WERI-Rb-1 (cell line): ENCODE measurements around the gene LRRC26.
"Not testable (repeated sequence)": the region's sequence is repeated elsewhere in the genome, so short reads cannot be mapped to it uniquely, and the experiment has no call there.

ENCODE experiments used
- DNase-seq: peaks from one replicate; pipeline ENCODE4 v3.0.0-alpha.2; 2020
- H3K27ac ChIP-seq: fragments of 250-450 bp; sonication (Bioruptor Pico); 2 replicates; pipeline ENCODE4 v1.5.1; 2020; ENCODE audit warnings: mild to moderate bottlenecking, moderate library complexity
- H3K27me3 ChIP-seq: fragments of 250-450 bp; sonication (Bioruptor Pico); 2 replicates; pipeline ENCODE4 v1.5.1; 2021; ENCODE audit warnings: mild to moderate bottlenecking, low read depth, moderate library complexity; ENCODE audit not compliant: insufficient read depth, severe bottlenecking
- H3K36me3 ChIP-seq: fragments of 250-450 bp; sonication (Bioruptor Pico); 2 replicates; pipeline ENCODE4 v1.5.1; 2020; ENCODE audit warnings: mild to moderate bottlenecking, moderate library complexity
- H3K4me3 ChIP-seq: 2 replicates; pipeline ENCODE4 v1.5.1; 2011; ENCODE audit warnings: low read depth, mild to moderate bottlenecking, control low read depth, low read length
- H3K9me3 ChIP-seq: fragments of 250-450 bp; sonication (Bioruptor Pico); 2 replicates; pipeline ENCODE4 v1.5.1; 2021; ENCODE audit warnings: mild to moderate bottlenecking, moderate library complexity; ENCODE audit not compliant: severe bottlenecking
- CTCF ChIP-seq: IDR thresholded peaks from 2 replicates; pipeline ENCODE4 v1.5.1; 2011; ENCODE audit warnings: low read depth, mild to moderate bottlenecking, control low read depth, inconsistent platforms, low read length

LRRC26 gene

DNA sequence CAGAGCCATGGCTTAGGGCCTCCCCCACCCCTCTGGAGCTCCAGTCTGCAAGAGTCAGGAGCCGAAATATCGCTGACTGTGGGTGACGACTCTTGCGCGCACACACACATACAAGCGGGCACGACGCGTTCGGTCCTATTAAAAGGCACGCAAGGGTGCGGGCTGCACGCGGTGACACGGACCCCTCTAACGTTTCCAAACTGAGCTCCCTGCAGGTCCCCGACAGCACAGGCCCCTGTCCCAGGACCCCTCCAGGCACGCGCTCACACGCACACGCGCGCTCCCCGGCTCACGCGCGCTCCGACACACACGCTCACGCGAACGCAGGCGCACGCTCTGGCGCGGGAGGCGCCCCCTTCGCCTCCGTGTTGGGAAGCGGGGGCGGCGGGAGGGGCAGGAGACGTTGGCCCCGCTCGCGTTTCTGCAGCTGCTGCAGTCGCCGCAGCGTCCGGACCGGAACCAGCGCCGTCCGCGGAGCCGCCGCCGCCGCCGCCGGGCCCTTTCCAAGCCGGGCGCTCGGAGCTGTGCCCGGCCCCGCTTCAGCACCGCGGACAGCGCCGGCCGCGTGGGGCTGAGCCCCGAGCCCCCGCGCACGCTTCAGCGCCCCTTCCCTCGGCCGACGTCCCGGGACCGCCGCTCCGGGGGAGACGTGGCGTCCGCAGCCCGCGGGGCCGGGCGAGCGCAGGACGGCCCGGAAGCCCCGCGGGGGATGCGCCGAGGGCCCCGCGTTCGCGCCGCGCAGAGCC, 31.0 kb downstream of the LRRC26 start, which contains the start of gene GRIN1:
Gene GRIN1 (plus strand): TSS at position 433 of the 746 bp plus-strand sequence. CDS start 333 bp downstream, outside the sequence.
- no peak for DNase-seq
- H3K27ac ChIP-seq, result no peak within 1 kb of the TSS
- H3K36me3 ChIP-seq, result no peaks in the 10 kb centered on the region
- H3K9me3 ChIP-seq, result no peaks in the 10 kb centered on the region
- peaks cover 12% of the 10 kb centered on the region for H3K27me3 ChIP-seq
- TF ChIP-seq CTCF, result no peak
- H3K4me3 ChIP-seq, result peak within 1 kb of the TSS; percentile 52

DNA sequence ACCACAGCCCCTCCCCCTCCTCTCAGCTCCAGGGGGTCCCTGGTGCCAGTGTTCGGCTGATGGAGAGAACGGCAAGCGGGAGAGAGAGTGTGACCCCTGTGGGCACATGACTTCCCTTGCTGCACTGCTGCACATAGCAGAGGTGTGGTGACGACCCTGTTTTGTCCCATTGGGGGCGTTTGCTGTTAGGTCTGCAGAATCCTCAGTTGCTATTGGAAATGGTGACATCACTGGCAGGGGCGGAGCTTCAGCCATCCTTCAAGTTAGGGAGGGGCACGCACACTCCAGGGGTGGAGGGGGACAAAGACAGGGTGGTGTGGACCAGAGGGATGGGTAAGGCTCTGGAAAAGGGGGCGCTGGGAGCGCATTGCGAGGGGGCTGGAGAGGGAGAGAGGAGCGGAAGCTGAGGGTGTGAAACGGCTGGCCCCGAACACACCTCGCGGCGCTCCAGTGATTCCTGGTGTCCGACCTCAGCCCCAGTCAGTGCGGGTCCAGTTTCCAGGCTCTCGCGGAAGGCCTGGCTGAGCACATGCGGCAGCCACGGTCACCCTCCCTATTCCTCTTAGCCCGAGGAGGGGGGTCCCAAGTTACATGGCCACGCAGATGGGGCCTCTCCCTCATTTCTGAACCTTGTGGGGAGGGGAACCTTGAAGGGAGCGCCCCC, 31.7 kb downstream of the LRRC26 start:
- Histone ChIP-seq H3K36me3 (no peaks in the 10 kb centered on the region), H3K9me3 (no peaks in the 10 kb centered on the region), H3K27me3 (peaks cover 12% of the 10 kb centered on the region), H3K27ac (no peak overlapping the region), H3K4me3 (peak overlapping the region; percentile 52)
- no peak for TF ChIP-seq CTCF
- peak; percentile 70 for DNase-seq

- Histone ChIP-seq H3K27me3 (peaks cover 12% of the 10 kb centered on the region), H3K27ac (no peak overlapping the region; the same call in 1 of the 2 replicates), H3K36me3 (no peaks in the 10 kb centered on the region), H3K9me3 (no peaks in the 10 kb centered on the region), H3K4me3 (no peak overlapping the region)
- DNase-seq, result peak; percentile 73
- no peak for TF ChIP-seq CTCF
Measured at GRCh38 chr9:137136881-137137607, 32.8 kb downstream of the LRRC26 start.

GRCh38 chr9:137136261-137136880, 33.5 kb downstream of the LRRC26 start:
- TF ChIP-seq CTCF, result no peak
- Histone ChIP-seq H3K27ac (no peak overlapping the region), H3K27me3 (peaks cover 12% of the 10 kb centered on the region), H3K4me3 (no peak overlapping the region), H3K36me3 (no peaks in the 10 kb centered on the region), H3K9me3 (no peaks in the 10 kb centered on the region)
- DNase-seq, result no peak

DNA sequence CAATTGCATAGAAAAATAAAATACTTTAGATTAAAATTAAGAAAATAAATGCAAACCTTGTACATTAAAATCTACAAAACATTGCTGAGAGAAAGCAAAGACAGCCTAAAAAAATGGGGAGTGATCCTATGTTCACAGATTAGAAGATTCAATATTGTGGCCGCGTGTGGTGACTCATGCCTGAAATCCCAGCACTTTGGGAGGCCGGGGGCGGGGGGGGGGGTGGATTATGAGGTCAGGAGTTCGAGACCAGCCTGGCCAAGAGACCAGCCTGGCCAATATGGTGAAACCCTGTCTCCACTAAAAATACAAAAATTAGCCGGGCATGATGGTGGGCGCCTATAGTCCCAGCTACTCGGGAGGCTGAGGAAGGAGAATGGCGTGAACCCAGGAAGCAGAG, 34.7 kb downstream of the LRRC26 start:
- not testable (repeated sequence) for DNase-seq, H3K27ac ChIP-seq, H3K9me3 ChIP-seq, H3K4me3 ChIP-seq, H3K36me3 ChIP-seq
- peaks cover 12% of the 10 kb centered on the region for H3K27me3 ChIP-seq
